Measurements from ENCODE around the gene IRF5.
"Not testable (repeated sequence)": the region's sequence is repeated elsewhere in the genome, so short reads cannot be mapped to it uniquely, and the experiment has no call there.

The IRF5 gene

GRCh38 chr7:128906766-128907559 is 30.8 kb upstream of the IRF5 start:
- DNase-seq (ENCODE audit: low read depth in 2 of 2) = no peak
- TF ChIP-seq CTCF (IDR thresholded peaks at IDR 0.05; ENCODE audit: low read depth, low read length) = no peak
- no peak overlapping the region for H3K4me3 ChIP-seq (replicated peaks in 1 of 2; ENCODE audit: low read depth in 2 of 2, low read length in 2 of 2)

- no peak for DNase-seq (ENCODE audit: low read depth in 2 of 2)
- peak overlapping the region in 1 of 2 donors; percentile 42 for H3K4me3 ChIP-seq (replicated peaks in 1 of 2; ENCODE audit: low read depth in 2 of 2, low read length in 2 of 2)
- no peak for TF ChIP-seq CTCF (IDR thresholded peaks at IDR 0.05; ENCODE audit: low read depth, low read length)
Measured at GRCh38 chr7:128908750-128909624, 28.7 kb upstream of the IRF5 start.

DNA sequence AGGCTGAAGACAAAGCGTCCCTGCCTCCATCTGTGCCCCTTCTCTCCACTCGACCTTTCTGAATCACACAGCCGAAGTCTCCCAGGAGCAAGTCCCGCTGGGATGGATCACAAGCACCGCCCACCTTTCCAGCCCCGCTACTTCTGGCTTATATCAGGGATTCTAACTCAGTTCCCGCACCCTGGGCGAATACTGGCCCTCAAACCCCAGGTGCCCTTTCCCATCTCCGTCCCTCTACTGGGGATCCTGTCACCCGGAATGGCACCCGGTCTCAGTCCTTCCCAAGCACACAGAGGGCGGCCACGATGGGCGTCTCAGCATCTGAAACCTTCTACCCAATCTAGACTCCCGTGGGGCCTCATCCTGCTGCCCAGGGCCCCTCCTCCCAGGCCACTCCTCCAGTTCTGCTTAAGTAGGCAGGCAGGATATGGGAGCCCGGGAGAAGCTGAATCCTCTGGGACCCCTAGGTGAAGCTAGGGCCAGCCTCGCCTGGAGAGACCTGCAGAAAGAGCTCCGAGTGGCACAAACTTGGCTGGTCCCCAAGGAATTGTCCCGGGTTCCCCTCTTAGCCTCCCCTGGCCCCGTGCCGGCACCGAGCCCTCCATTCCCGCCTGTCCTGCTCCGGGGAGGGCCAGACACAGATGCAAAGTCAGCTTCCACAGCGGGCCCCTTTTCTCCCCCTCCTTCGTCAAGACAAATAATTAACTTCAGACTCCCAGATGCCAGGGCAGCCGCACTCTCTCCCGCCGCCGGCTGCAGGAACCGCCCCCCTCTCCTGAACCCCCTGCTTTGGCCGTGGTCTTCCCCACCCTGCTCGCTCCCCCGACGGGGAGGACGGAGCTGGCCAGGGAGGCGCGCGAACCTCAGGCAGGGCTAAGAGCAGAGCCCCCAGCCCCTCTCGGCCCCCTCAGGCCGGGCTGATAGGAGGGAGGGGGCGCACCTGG is 27.8 kb upstream of the IRF5 start:
- H3K4me3 ChIP-seq (replicated peaks in 1 of 2; ENCODE audit: low read depth in 2 of 2, low read length in 2 of 2) = peak overlapping the region; percentile 18 to 42
- no peak for TF ChIP-seq CTCF (IDR thresholded peaks at IDR 0.05; ENCODE audit: low read depth, low read length)
- DNase-seq (ENCODE audit: low read depth in 2 of 2) = peak; percentile 23 to 68

DNA sequence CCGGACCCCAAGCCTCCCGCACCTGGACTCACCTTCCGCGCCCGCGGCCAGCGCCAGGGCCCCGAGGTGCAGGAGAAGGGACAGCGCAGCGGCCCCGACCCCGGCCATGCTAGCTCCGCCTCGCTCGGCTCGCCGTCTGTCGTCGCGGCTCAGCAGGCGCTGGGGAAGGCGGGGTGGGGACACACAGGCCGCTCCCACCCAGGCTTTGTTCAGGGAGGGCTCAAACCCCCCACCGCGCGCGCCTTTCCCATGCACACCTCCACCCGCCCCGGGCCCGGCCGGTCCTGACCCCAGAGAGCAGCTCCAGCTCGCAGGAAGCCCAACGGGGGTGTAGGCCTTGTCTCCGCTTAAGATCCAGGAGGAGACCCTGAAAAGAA is 27.2 kb upstream of the IRF5 start, which contains the start of gene KCP:
Gene KCP, minus strand, starts transcription at position 141 of the 377 bp plus-strand sequence. Its CDS starts 33 bp downstream, at position 108.
- H3K4me3 ChIP-seq (replicated peaks in 1 of 2; ENCODE audit: low read depth in 2 of 2, low read length in 2 of 2) = peak within 1 kb of the TSS; percentile 18 to 42
- DNase-seq (ENCODE audit: low read depth in 2 of 2) = no peak
- no peak for TF ChIP-seq CTCF (IDR thresholded peaks at IDR 0.05; ENCODE audit: low read depth, low read length)

- no peak for TF ChIP-seq CTCF (IDR thresholded peaks at IDR 0.05; ENCODE audit: low read depth, low read length)
- DNase-seq (ENCODE audit: low read depth in 2 of 2) = peak in 1 of 2 donors; percentile 27
- H3K4me3 ChIP-seq (replicated peaks in 1 of 2; ENCODE audit: low read depth in 2 of 2, low read length in 2 of 2) = no peak overlapping the region
Measured at GRCh38 chr7:128911423-128912031, 26.2 kb upstream of the IRF5 start.

DNA sequence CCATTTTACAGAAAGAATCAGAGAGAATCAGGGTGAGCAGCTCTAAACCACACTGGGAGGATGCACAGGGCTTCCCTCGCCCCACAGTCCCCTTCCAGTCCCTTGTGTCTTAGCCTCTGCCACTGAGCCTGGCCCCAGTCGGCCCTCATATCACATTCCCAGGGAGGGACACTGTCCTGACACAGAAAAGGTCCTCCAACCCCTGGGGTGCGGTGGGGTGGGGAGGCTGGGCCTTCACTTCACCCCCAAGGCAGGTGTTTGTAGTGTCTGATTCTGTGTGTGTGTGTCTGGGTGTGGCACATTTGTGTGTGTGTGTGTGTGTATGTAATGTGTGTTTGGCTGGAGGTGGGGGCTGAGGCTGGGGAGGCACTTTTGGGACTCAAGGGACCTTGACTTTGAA is 25.4 kb upstream of the IRF5 start:
- DNase-seq (ENCODE audit: low read depth in 2 of 2) = no peak
- TF ChIP-seq CTCF (IDR thresholded peaks at IDR 0.05; ENCODE audit: low read depth, low read length) = no peak
- H3K4me3 ChIP-seq (replicated peaks in 1 of 2; ENCODE audit: low read depth in 2 of 2, low read length in 2 of 2) = no peak overlapping the region

- H3K4me3 ChIP-seq (replicated peaks in 1 of 2; ENCODE audit: low read depth in 2 of 2, low read length in 2 of 2); DNase-seq (ENCODE audit: low read depth in 2 of 2): not testable (repeated sequence)
Measured at GRCh38 chr7:128912709-128913495, 24.8 kb upstream of the IRF5 start.

Data from cardiac fibroblast (primary cell).